Measurements from ENCODE around the gene DHRS3.
"Not testable (repeated sequence)": the region's sequence is repeated elsewhere in the genome, so short reads cannot be mapped to it uniquely, and the experiment has no call there.

Gene DHRS3

DNA sequence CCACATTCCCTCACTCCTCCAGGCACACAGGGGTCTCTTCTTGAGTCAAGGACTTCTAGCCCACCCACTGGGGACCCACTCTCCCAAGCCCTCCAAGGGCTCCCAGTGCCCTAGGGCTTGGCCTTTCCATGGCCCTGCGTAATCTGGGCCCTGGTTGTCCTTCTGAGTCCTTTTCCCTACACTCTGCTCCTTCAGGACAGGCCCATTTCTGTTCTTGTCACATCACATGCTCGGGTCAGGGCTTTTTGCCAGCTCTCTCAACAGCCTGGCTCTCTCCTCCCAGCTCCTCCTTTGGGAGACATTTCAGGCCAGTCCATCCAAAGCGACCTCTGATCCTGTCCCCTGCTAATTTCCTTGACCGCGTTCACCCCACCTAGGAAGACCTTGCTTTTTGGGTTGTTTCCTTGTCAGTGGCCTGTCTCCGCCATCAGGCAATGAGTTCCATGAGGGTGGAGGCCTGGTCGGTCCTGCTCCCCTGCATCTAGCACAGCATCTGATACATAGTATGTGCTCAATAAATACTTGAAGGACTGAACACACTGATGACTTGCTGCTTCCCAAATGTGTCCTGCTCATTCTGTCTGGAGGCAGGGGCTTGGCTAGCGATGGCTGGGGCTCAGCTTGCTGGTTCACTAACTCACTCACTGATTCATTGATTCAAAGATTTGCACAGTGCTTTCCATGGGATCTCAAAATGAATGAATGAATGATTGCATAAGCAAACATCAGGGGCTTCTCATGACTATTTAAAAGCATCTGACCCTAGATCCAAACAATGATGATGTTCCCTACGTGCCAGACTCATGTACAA, 44.8 kb downstream of the DHRS3 start:
- Histone ChIP-seq H3K36me3 (ENCODE audit: control insufficient read depth in 2 of 2, insufficient read depth in 2 of 2, low read length in 2 of 2) (peaks cover 14 to 39% of the 10 kb centered on the region in 2 donors), H3K27me3 (ENCODE audit: control insufficient read depth in 1 of 2, insufficient read depth in 2 of 2, low read length in 2 of 2) (no peaks in the 10 kb centered on the region), H3K9me3 (ENCODE audit: control insufficient read depth in 2 of 2, low read length in 2 of 2) (no peaks in the 10 kb centered on the region), H3K4me3 (ENCODE audit: low read length in 2 of 2) (no peak overlapping the region), H3K27ac (ENCODE audit: low read length) (peak overlapping the region; percentile 18), H3K4me1 (ENCODE audit: control insufficient read depth, insufficient read depth, low read length) (no peaks in the 10 kb centered on the region), H3K9ac (ENCODE audit: low read length in 2 of 2) (no peak overlapping the region)

DNA sequence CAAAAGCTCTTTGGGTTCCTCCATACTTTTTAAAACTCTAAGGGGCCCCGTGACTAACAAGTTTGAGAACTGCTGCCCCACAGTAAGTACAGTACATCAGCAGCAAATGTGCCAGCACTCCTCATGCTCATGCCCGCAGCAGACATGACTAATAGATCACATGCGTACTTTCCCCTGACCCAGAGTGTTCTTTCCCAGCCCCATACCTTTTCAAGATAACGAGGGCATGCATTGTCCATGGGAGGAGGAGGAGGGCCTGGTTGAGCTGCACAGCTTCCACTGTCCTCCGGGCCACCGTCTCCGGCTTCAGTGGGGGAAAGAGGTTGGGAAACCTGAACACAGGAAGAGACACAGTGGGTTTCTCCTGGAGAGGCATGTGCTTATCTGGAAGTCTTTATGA, 45.5 kb downstream of the DHRS3 start:
- no peak overlapping the region for H3K9ac ChIP-seq (ENCODE audit: low read length in 2 of 2)

DNA sequence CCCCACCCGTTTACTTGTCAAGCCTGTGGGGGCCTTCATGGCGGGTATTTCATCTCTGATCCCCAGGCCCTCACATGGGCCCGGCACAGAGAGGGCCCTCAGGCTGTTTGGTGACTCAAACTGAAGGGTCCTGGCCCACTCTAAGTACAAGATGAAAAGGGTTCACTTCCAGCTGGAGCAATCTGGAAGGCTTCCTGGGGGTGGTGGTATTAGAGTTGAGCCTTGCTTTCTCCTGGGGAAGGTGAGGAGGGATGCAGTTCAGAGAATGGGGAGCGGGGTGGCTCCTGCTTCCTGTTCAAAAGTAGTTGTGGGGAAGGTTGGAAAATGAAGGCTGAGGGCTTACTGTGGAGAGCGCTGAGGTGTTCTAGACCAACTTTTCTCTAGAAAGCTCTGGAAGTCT, 47.7 kb downstream of the DHRS3 start:
- H3K9ac ChIP-seq (ENCODE audit: low read length in 2 of 2): no peak overlapping the region
- no peak overlapping the region for H3K27ac ChIP-seq (ENCODE audit: low read length)
- no peak overlapping the region for H3K4me3 ChIP-seq (ENCODE audit: low read length in 2 of 2)
- H3K36me3 ChIP-seq (ENCODE audit: control insufficient read depth in 2 of 2, insufficient read depth in 2 of 2, low read length in 2 of 2): peaks cover 19 to 41% of the 10 kb centered on the region in 2 donors
- H3K27me3 ChIP-seq (ENCODE audit: control insufficient read depth in 1 of 2, insufficient read depth in 2 of 2, low read length in 2 of 2): no peaks in the 10 kb centered on the region
- H3K4me1 ChIP-seq (ENCODE audit: control insufficient read depth, insufficient read depth, low read length): no peaks in the 10 kb centered on the region
- no peaks in the 10 kb centered on the region for H3K9me3 ChIP-seq (ENCODE audit: control insufficient read depth in 2 of 2, low read length in 2 of 2)

More for the DNA sequence above, 45.5 kb downstream of the DHRS3 start:
- no peaks in the 10 kb centered on the region for H3K4me1 ChIP-seq (ENCODE audit: control insufficient read depth, insufficient read depth, low read length)
- H3K36me3 ChIP-seq (ENCODE audit: control insufficient read depth in 2 of 2, insufficient read depth in 2 of 2, low read length in 2 of 2): peaks cover 19 to 39% of the 10 kb centered on the region in 2 donors
- H3K4me3 ChIP-seq (ENCODE audit: low read length in 2 of 2): no peak overlapping the region
- H3K27ac ChIP-seq (ENCODE audit: low read length): peak overlapping the region; percentile 18
- H3K9me3 ChIP-seq (ENCODE audit: control insufficient read depth in 2 of 2, low read length in 2 of 2): no peaks in the 10 kb centered on the region
- H3K27me3 ChIP-seq (ENCODE audit: control insufficient read depth in 1 of 2, insufficient read depth in 2 of 2, low read length in 2 of 2): no peaks in the 10 kb centered on the region

DNA sequence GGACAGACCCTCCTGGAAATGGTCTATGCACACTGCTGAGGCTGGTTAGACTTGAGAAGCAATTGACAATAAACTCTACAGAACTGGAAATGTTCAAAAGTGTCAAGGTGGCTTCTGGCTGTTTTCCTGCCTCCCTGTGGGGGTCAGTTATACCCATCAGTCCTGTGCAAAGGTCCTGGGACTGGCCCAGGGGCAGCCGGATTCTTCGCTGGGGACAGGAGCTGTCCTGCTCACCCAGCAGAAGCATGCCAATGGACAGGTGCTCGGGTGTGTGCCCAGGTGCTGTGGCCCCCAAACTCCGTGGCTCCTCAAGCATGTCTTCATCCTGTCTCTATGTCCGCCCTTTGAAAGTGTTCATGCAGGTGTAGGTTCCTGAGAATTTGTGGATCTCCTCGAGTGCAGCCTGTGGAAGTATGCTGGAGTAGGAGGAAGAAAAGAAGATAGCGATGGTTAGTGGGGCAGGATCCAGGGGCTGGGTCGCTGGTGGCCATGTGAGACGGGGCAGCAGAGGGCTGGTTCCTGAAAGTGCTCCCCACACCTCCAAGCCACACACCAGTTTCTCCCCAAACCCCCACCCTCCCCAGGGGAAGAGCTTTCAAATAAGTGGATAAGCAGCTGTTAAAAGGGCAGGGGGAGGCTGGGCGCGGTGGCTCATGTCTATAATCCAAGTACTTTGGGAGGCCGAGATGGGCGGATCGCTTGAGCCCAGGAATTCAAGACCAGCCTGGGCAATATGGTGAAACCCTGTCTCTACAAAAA, 49.8 kb downstream of the DHRS3 start:
- Histone ChIP-seq H3K27me3 (ENCODE audit: control insufficient read depth in 1 of 2, insufficient read depth in 2 of 2, low read length in 2 of 2) (no peaks in the 10 kb centered on the region), H3K4me3 (ENCODE audit: low read length in 2 of 2) (no peak overlapping the region), H3K4me1 (ENCODE audit: control insufficient read depth, insufficient read depth, low read length) (peaks cover 7% of the 10 kb centered on the region), H3K36me3 (ENCODE audit: control insufficient read depth in 2 of 2, insufficient read depth in 2 of 2, low read length in 2 of 2) (peaks cover 10 to 30% of the 10 kb centered on the region in 2 donors), H3K9ac (ENCODE audit: low read length in 2 of 2) (no peak overlapping the region), H3K9me3 (ENCODE audit: control insufficient read depth in 2 of 2, low read length in 2 of 2) (no peaks in the 10 kb centered on the region), H3K27ac (ENCODE audit: low read length) (peak overlapping the region; percentile 18)

DNA sequence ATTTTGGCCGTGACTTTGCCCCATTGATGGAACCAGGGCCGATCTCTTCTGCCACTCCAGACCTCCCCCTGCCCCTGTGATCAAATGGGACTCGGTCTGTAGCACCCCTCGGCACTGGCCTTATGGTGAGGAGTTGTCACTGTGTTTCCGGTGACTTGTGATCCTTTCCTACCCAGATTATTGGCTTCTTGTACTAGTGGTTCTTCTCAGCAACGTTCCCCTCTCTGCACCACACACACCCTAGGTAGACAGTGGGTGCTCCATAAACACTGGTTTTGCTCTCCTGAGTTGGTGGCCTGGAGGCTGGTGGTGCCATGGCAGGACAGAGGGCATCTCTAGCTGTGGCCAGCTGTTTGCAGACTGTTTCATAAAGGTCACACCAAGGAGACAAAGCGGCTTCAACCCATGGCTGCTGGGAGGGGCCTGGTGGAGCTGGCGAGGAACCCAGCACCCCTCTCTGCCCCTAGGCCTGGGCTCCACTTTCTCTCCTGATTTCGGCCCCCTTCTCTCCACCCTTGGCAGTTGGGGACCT, 50.7 kb downstream of the DHRS3 start:
- no peak overlapping the region for H3K4me3 ChIP-seq (ENCODE audit: low read length in 2 of 2)
- no peaks in the 10 kb centered on the region for H3K27me3 ChIP-seq (ENCODE audit: control insufficient read depth in 1 of 2, insufficient read depth in 2 of 2, low read length in 2 of 2)
- H3K27ac ChIP-seq (ENCODE audit: low read length): peak overlapping the region; percentile 18
- H3K9me3 ChIP-seq (ENCODE audit: control insufficient read depth in 2 of 2, low read length in 2 of 2): peaks cover 0 to 5% of the 10 kb centered on the region in 2 donors
- H3K36me3 ChIP-seq (ENCODE audit: control insufficient read depth in 2 of 2, insufficient read depth in 2 of 2, low read length in 2 of 2): peaks cover 9 to 26% of the 10 kb centered on the region in 2 donors
- H3K9ac ChIP-seq (ENCODE audit: low read length in 2 of 2): no peak overlapping the region
- H3K4me1 ChIP-seq (ENCODE audit: control insufficient read depth, insufficient read depth, low read length): peaks cover 7% of the 10 kb centered on the region

DNA sequence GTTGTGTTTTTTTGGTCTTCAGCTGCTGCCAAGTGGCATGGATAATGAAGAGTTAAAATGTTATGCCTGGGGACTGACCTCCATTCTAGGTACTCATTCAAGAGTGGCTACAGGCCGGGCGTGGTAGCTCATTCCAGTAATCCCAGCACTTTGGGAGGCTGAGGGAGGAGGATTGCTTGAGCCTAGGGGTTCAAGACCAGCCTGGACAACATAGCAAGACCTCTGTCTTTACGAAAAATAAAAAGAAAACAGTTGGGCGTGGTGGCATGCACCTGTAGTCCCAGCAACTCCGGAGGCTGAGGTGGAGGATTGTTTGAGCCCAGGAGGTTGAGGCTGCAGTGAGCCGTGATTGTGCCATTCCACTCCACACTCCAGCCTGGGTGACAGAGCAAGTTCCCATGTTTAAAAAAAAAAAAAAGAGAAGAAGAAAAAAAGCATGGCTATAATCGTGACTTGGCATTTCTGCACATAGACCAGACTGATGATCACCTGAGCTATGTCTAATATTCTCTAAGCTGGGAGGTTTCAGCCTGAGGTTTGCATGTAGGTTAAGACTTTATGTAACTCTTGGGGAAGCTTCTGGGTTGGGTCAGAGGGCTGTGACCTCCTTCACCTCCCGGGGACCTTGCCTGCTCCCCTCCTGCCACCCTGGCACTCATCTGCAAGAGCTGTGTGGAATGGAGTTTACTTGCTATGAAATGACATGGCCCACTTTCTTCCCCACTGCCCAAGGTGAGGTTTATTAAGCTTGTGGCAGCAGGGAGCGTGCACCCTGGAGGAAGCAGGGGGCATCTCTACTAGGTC, 51.3 kb downstream of the DHRS3 start:
- H3K27me3 ChIP-seq (ENCODE audit: control insufficient read depth in 1 of 2, insufficient read depth in 2 of 2, low read length in 2 of 2): no peaks in the 10 kb centered on the region
- no peak overlapping the region for H3K9ac ChIP-seq (ENCODE audit: low read length in 2 of 2)
- peak overlapping the region; percentile 11 for H3K27ac ChIP-seq (ENCODE audit: low read length)
- H3K9me3 ChIP-seq (ENCODE audit: control insufficient read depth in 2 of 2, low read length in 2 of 2): peaks cover 0 to 5% of the 10 kb centered on the region in 2 donors
- no peak overlapping the region for H3K4me3 ChIP-seq (ENCODE audit: low read length in 2 of 2)
- H3K4me1 ChIP-seq (ENCODE audit: control insufficient read depth, insufficient read depth, low read length): peaks cover 7% of the 10 kb centered on the region
- H3K36me3 ChIP-seq (ENCODE audit: control insufficient read depth in 2 of 2, insufficient read depth in 2 of 2, low read length in 2 of 2): peaks cover 9 to 24% of the 10 kb centered on the region in 2 donors

DNA sequence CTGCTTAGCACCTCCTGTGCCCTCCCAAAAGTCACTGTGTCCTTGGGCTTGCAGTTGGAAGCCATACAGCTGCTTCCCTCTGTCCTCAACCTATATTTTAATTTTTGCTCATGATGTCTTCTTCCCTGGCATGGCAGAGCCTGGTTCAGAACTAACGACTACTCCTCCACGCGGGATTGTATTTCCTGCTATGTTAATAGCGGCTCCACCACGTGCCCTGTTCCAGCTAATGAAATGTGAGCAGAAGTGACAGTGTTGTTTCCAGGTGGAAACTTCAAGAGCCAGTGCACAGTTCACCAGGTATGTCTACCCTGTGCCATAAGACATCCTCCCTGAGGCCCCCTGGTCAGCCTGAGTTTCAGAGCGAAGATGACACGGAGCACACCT, 52.1 kb downstream of the DHRS3 start:
- peaks cover 0 to 5% of the 10 kb centered on the region in 2 donors for H3K9me3 ChIP-seq (ENCODE audit: control insufficient read depth in 2 of 2, low read length in 2 of 2)
- H3K27ac ChIP-seq (ENCODE audit: low read length): no peak overlapping the region
- H3K27me3 ChIP-seq (ENCODE audit: control insufficient read depth in 1 of 2, insufficient read depth in 2 of 2, low read length in 2 of 2): no peaks in the 10 kb centered on the region
- H3K9ac ChIP-seq (ENCODE audit: low read length in 2 of 2): no peak overlapping the region
- H3K36me3 ChIP-seq (ENCODE audit: control insufficient read depth in 2 of 2, insufficient read depth in 2 of 2, low read length in 2 of 2): peaks cover 5 to 21% of the 10 kb centered on the region in 2 donors
- no peak overlapping the region for H3K4me3 ChIP-seq (ENCODE audit: low read length in 2 of 2)
- peaks cover 7% of the 10 kb centered on the region for H3K4me1 ChIP-seq (ENCODE audit: control insufficient read depth, insufficient read depth, low read length)

DNA sequence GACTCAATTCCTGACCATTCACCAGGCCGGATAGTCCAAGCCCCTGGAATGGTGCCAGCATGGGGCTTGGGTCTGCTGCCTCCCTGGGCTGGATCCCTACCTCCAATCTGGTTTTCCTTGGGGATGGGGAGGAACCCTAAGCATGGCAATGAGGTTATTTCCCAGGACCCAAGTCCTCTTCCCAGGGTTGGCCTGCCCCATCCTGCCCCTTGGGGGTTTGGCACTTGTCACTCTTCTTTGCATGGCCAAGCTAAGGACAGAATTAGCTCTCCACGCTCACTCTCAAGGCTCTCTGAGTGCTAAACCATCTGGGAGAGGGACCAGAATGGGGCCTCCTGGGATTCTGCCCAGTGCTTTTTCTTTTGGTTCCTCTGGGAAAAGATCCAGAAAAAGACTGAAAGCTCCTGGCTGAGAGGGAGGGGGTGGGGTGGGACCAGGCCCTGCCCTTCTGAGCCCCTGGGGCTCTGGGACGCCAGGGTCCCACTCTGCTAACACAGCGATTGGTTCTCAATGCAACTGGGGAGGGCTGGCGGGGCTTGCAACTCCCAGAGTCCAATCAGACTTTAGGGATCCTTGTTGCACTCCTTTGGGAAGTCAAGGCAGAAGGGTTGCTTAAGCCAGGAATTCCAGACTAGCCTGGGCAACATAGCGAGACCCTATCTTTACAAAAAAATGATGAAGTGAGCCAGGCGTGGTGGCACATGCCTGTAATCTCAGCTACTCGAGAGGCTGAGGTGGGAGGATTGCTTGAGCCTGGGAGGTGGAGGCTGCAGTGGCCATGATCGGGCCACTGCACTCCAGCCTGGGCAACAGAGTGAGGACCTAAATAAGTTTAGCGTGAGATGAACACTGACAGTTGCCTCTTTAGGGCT, 52.7 kb downstream of the DHRS3 start:
- Histone ChIP-seq H3K36me3 (ENCODE audit: control insufficient read depth in 2 of 2, insufficient read depth in 2 of 2, low read length in 2 of 2) (peaks cover 5 to 16% of the 10 kb centered on the region in 2 donors), H3K9me3 (ENCODE audit: control insufficient read depth in 2 of 2, low read length in 2 of 2) (peaks cover 0 to 5% of the 10 kb centered on the region in 2 donors), H3K27ac (ENCODE audit: low read length) (no peak overlapping the region), H3K27me3 (ENCODE audit: control insufficient read depth in 1 of 2, insufficient read depth in 2 of 2, low read length in 2 of 2) (no peaks in the 10 kb centered on the region), H3K9ac (ENCODE audit: low read length in 2 of 2) (no peak overlapping the region), H3K4me1 (ENCODE audit: control insufficient read depth, insufficient read depth, low read length) (peaks cover 7% of the 10 kb centered on the region), H3K4me3 (ENCODE audit: low read length in 2 of 2) (no peak overlapping the region)

DNA sequence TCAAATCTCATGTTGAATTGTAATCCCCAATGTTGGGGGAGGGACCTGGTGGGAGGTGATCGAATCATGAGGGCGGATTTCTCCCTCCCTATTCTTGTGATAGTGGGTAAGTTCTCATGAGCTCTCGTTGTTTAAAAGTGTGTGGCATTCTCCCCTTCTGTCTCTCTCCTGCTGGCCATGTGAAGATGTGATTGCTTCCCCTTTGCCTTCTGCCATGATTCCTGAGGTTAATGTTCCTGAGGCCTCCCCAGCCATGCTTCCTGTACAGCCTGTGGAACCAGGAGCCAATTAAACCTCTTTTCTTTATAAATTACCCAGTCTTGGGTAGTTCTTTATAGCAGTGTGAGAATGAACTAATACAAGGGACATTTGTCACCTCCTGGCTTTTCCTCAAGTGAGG, 53.8 kb downstream of the DHRS3 start:
- H3K4me1 ChIP-seq (ENCODE audit: control insufficient read depth, insufficient read depth, low read length); H3K9ac ChIP-seq (ENCODE audit: low read length in 2 of 2); H3K4me3 ChIP-seq (ENCODE audit: low read length in 2 of 2); H3K27ac ChIP-seq (ENCODE audit: low read length); H3K27me3 ChIP-seq (ENCODE audit: control insufficient read depth in 1 of 2, insufficient read depth in 2 of 2, low read length in 2 of 2); H3K9me3 ChIP-seq (ENCODE audit: control insufficient read depth in 2 of 2, low read length in 2 of 2): not testable (repeated sequence)
- peaks cover 5 to 10% of the 10 kb centered on the region in 2 donors for H3K36me3 ChIP-seq (ENCODE audit: control insufficient read depth in 2 of 2, insufficient read depth in 2 of 2, low read length in 2 of 2)
